Left cardiac atrium (tissue), 4 donors: ENCODE measurements around the gene SPTBN2. TPM values are rescaled to one million over a fixed set of nuclear protein-coding genes. Genes with fewer than 3 reads are reported as not detected.

Experiments used
- ATAC-seq, 2 donors: fragments of 200-7000 bp; cut with Tn5 transposase; one replicate each; pipeline ENCODE4 v1.9.1; 2020; ENCODE audit warnings: mild to moderate bottlenecking in 2 of 2, moderate library complexity in 2 of 2
- DNase-seq: peaks from one replicate; pipeline ENCODE4 v3.0.0-alpha.2; 2020
- intact Hi-C, 2 donors: fragments of 100-400 bp; cut with DNase I; formaldehyde crosslinking; loops; one replicate each; pipeline versions ENCODE4 v1.14.1 to v1.15.1; 2022 to 2023
- total RNA-seq, 2 donors: library from RNA; stranded (reverse); fragmentation: NEBNext Ultra II Directional; extraction: Animal tissue kit (Norgen Biotek cat#: 25700); gene quantifications; one replicate each; pipeline ENCODE4 v1.2.1, GENCODE V29; 2021
- donor health status: DM: no; HTN: yes; CAD: no.
- donor health status: DM: no; HTN: yes; CAD: no; lungs with severe emphysema.
- donor health status: DM: yes; HTN: yes; CAD: no.
- donor health status: Dilated cardiomyopathy.

SPTBN2 gene
- total RNA-seq, 2 donors from 2014 or later: 3.2 to 3.8 TPM

GRCh38 chr11:66707486-66707885 lies 21.5 kb downstream of the SPTBN2 start:
- intact Hi-C loops: no loop called here
- ATAC-seq (no peak), DNase-seq (no peak)

DNA sequence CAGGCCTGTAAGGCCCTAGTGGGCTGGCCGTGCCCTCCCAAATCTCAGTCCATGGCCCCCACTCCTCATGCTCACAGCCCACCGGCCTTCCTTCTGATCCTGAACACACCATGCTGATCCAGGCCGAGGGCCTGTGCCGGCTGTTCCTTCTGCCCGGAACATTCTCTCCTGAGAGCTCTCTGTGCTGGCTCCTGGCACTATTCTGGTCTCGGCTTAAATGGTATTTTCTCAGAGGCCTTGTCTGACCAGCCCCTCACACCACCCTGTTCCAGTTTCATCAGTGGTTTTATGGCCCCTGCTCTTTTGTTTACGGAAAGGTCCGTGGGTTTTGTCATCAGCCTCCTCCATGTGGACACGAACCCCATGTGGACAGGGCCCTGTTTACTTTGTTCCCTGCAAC lies 22.0 kb downstream of the SPTBN2 start:
- intact Hi-C loops: no loop called here
- ATAC-seq (no peak), DNase-seq (no peak)

GRCh38 chr11:66705587-66706335 lies 23.3 kb downstream of the SPTBN2 start:
- DNase-seq (no peak), ATAC-seq (no peak)
- intact Hi-C loops: no loop called here

GRCh38 chr11:66704659-66705360 lies 24.2 kb downstream of the SPTBN2 start:
- DNase-seq (no peak), ATAC-seq (no peak)
- intact Hi-C loops: no loop called here

DNA sequence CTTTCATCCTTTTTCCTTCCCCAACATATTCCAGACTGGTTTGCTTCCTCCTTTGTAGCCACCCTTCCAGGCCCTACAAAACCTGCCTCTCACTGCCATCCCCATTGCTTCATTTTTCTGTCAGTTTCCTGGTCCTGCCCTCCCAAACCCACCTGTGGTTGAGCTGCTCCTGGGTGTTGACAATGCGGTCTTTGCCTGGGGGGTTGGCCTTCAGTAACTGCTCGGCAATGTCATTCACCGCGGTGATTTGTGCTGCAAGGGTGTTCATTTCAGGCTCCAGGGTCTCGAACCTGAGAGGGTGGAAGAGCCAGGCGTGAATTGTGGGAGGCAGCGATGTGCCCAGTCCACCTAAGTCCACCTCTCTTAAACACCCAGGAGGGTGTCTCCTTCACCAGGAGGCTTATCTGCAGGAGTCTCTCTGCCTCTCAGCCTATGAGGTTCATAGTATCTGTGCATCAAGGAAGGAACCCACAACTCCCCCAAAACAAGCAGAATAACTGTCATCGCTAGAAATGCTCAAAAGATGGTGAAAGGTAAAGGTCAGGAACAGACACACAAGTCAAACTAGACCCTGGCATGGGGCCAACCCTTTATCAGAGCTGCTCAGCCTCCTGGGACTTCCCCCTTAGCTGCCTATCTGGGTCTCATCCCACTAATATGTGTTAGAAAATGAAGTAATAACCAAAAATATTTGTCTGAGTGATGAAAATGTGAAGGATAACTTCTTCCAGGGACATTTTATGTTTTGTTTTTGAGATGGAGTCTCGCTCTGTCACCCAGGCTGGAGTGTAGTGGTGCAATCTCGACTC lies 27.4 kb downstream of the SPTBN2 start:
- intact Hi-C loops: no loop called here
- DNase-seq: no peak
- peak in 1 of 2 donors; percentile 29 for ATAC-seq

- intact Hi-C loops: no loop called here
- no peak for DNase-seq
- ATAC-seq: no peak
These were observed 28.3 kb downstream of the SPTBN2 start for GRCh38 chr11:66700742-66701141.

- no peak for DNase-seq
- ATAC-seq: no peak
- intact Hi-C loops: no loop called here
These were observed 28.7 kb downstream of the SPTBN2 start for GRCh38 chr11:66700337-66700736.

DNA sequence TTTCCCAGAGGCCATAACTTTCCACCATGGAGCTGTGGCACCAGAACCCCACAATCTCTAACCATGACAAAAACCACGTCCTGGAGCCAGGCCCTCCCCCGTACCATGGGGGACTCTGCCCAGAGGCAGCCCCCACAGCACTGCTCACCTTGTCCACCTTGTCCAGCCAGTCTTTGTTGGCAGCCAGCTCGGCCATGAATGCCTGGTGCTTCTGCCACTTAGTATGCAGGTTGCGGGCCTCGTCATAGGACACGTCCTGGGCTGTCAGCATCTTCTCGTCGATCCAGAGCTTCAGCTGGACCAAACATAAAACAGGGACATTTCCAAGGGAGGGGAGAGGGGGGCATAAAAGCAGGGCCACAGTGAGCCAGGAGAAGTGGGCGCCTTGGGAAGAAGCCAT lies 30.5 kb downstream of the SPTBN2 start:
- intact Hi-C loops: no loop called here
- ATAC-seq: no peak
- DNase-seq: no peak

DNA sequence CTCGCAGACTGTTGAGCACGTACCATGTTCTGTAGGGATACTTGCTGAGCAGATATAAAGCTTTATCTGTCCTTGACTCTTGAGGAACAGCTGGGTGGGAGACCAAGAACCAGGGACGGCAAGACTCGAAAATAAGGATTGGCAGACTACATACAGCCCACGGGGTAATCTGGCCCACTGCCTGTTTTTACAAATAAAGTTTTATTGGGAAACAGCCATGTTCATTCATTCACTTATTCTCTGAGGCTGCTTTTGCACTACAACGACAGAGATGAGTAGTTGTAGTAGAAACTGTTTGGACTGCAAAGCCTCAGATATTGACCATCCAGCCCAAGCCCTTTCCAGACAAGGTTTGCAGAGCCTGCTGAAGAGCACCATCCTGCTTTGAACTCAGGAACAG lies 31.0 kb downstream of the SPTBN2 start:
- intact Hi-C loops: no loop called here
- no peak for ATAC-seq
- DNase-seq: no peak

GRCh38 chr11:66696146-66696545 lies 32.9 kb downstream of the SPTBN2 start:
- no peak for DNase-seq
- intact Hi-C loops: no loop called here

GRCh38 chr11:66694732-66695207 lies 34.2 kb downstream of the SPTBN2 start:
- ATAC-seq: peak; percentile 87 to 91
- intact Hi-C loops: loop anchor here (1.0 to 2.0 kb wide), 2 partner anchors 138 to 140 kb away; no protein-coding TSS in a partner anchor
- DNase-seq: peak; percentile 85

More at GRCh38 chr11:66696146-66696545, 32.9 kb downstream of the SPTBN2 start:
- ATAC-seq: no peak

DNA sequence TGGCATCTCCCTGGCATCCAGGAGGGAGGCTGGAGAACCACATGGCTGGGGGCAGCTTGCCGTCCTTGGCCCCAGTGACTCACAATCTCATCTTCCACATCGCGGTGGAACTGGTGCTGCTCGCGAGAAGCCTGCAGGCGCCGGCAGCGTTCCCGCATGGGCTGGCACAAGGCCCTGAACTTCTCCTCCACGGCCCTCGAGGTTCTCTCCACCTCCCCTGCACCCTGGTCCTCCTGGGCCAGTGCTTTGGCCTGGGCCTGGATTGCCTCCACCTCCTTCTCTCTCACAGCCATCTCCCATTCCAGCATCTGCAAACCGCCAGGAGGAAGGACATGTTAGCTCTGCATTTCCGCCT lies 35.0 kb downstream of the SPTBN2 start:
- DNase-seq: no peak
- intact Hi-C loops: loop anchor here (1.0 to 2.0 kb wide), 2 partner anchors 139 to 140 kb away; no protein-coding TSS in a partner anchor
- no peak for ATAC-seq

- no peak for ATAC-seq
- no peak for DNase-seq
- intact Hi-C loops: loop anchor here (1.0 to 2.0 kb wide), 2 partner anchors 139 to 141 kb away; no protein-coding TSS in a partner anchor
These were observed 35.5 kb downstream of the SPTBN2 start for GRCh38 chr11:66693356-66694055.

GRCh38 chr11:66692871-66693331 lies 36.1 kb downstream of the SPTBN2 start:
- intact Hi-C loops: no loop called here
- no peak for ATAC-seq

GRCh38 chr11:66692446-66692845 lies 36.6 kb downstream of the SPTBN2 start:
- intact Hi-C loops: no loop called here
- ATAC-seq (no peak), DNase-seq (no peak)

More at GRCh38 chr11:66692871-66693331, 36.1 kb downstream of the SPTBN2 start:
- DNase-seq: no peak

GRCh38 chr11:66691311-66691980 lies 37.6 kb downstream of the SPTBN2 start:
- DNase-seq (no peak), ATAC-seq (no peak)
- intact Hi-C loops: no loop called here

- DNase-seq (no peak), ATAC-seq (no peak)
- intact Hi-C loops: no loop called here
These were observed 39.1 kb downstream of the SPTBN2 start for GRCh38 chr11:66689661-66690590.
